Endothelial cell (in vitro differentiated cells): ENCODE results near the gene BEAN1. TPM values are rescaled to one million over a fixed set of nuclear protein-coding genes. Genes with fewer than 3 reads are reported as not detected.

Experiments used
- DNase-seq: peaks from one replicate; pipeline ENCODE4 v3.0.0; 2021; ENCODE audit warnings: low spot score
- H3K27ac Mint-ChIP-seq: one replicate; pipeline ENCODE4 v1.8.0; 2021; ENCODE audit warnings: mixed read lengths, inconsistent platforms; ENCODE audit not compliant: unreplicated experiment
- H3K27me3 Mint-ChIP-seq: one replicate; pipeline ENCODE4 v1.8.0; 2021; ENCODE audit warnings: mild to moderate bottlenecking, moderate library complexity, mixed read lengths, inconsistent platforms; ENCODE audit not compliant: unreplicated experiment
- H3K36me3 Mint-ChIP-seq: one replicate; pipeline ENCODE4 v1.8.0; 2021; ENCODE audit warnings: mild to moderate bottlenecking, low read depth, mixed read lengths, inconsistent platforms; ENCODE audit not compliant: unreplicated experiment
- H3K4me1 Mint-ChIP-seq: one replicate; pipeline ENCODE4 v1.8.0; 2021; ENCODE audit warnings: mild to moderate bottlenecking, mixed read lengths, inconsistent platforms; ENCODE audit not compliant: unreplicated experiment
- H3K4me3 Mint-ChIP-seq: one replicate; pipeline ENCODE4 v1.8.0; 2021; ENCODE audit warnings: mild to moderate bottlenecking, mixed read lengths, inconsistent platforms; ENCODE audit not compliant: unreplicated experiment
- H3K9me3 Mint-ChIP-seq: one replicate; pipeline ENCODE4 v1.8.0; 2021; ENCODE audit warnings: mixed read lengths, inconsistent platforms; ENCODE audit not compliant: unreplicated experiment
- total RNA-seq: library from RNA; stranded (reverse); fragmentation: NEBNext Ultra II Directional; extraction: Animal tissue kit (Norgen Biotek cat#: 25700); gene quantifications from one replicate; pipeline ENCODE4 v1.2.1, GENCODE V29; 2021; ENCODE audit not compliant: unreplicated experiment
- TF ChIP-seq, protein P1 (sequence below): fragments of 200-600 bp; sonication (generic); IDR thresholded peaks from one replicate; pipeline ENCODE4 v1.5.0; 2021; ENCODE audit warnings: antibody characterized with exemption; ENCODE audit not compliant: unreplicated experiment

Gene BEAN1
- total RNA-seq, 1 donor from 2014 or later: 0.49 TPM

DNA sequence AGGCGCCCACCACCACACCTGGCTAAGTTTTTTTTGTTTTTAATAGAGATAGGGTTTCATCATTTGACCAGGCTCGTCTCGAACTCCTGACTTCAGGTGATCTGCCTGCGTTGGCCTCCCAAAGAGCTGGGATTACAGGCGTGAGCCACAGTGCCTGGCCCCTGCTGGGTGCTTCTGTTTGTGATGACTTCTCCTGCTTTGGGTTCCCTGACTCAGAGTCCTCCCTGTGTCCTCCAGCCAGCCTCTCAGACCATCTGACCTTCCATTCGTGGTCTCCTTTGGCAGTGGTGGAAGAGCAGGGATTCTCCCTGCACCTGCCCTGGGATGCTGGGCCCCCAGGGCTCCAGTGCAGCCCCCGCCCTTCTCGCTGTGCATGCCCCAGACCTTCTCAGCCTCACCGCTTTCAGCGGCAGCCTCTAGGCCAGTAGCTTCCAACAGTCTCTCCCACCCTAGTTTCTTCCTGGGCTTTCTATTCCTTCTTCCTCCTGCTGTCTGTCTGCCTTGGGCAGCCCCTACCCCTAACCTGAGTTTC lies 13.2 kb downstream of the BEAN1 start:
- peaks cover 7% of the 10 kb centered on the region for H3K27me3 Mint-ChIP-seq
- H3K36me3 Mint-ChIP-seq: peaks cover under 1% of the 10 kb centered on the region
- DNase-seq: no peak
- H3K4me1 Mint-ChIP-seq: peaks cover 4% of the 10 kb centered on the region
- H3K27ac Mint-ChIP-seq: peak overlapping the region; percentile 39
- no peak overlapping the region for H3K4me3 Mint-ChIP-seq
- H3K9me3 Mint-ChIP-seq: no peaks in the 10 kb centered on the region
- TF ChIP-seq, protein P1, sequence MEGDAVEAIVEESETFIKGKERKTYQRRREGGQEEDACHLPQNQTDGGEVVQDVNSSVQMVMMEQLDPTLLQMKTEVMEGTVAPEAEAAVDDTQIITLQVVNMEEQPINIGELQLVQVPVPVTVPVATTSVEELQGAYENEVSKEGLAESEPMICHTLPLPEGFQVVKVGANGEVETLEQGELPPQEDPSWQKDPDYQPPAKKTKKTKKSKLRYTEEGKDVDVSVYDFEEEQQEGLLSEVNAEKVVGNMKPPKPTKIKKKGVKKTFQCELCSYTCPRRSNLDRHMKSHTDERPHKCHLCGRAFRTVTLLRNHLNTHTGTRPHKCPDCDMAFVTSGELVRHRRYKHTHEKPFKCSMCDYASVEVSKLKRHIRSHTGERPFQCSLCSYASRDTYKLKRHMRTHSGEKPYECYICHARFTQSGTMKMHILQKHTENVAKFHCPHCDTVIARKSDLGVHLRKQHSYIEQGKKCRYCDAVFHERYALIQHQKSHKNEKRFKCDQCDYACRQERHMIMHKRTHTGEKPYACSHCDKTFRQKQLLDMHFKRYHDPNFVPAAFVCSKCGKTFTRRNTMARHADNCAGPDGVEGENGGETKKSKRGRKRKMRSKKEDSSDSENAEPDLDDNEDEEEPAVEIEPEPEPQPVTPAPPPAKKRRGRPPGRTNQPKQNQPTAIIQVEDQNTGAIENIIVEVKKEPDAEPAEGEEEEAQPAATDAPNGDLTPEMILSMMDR: no peak

DNA sequence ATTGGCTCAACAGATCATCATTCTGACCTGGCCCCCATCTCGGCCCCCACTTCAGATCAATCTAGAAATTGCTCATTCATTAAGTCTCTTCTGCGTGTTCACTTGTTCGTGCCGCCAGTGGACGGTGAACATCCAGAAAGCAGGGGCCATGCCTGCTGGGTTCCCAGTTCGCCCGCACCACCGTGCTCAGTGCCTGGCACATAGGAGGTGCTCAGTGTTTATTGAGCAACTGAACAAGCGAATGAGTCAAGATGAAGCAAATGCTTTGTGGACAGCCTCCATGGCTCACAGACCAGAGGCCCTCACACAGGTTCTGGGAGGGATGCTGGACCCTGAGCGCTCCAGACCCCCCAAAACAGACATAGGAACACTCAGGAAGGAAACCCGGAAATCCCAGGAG lies 13.9 kb downstream of the BEAN1 start:
- H3K9me3 Mint-ChIP-seq: no peaks in the 10 kb centered on the region
- H3K4me3 Mint-ChIP-seq: no peak overlapping the region
- TF ChIP-seq, protein P1: no peak

DNA sequence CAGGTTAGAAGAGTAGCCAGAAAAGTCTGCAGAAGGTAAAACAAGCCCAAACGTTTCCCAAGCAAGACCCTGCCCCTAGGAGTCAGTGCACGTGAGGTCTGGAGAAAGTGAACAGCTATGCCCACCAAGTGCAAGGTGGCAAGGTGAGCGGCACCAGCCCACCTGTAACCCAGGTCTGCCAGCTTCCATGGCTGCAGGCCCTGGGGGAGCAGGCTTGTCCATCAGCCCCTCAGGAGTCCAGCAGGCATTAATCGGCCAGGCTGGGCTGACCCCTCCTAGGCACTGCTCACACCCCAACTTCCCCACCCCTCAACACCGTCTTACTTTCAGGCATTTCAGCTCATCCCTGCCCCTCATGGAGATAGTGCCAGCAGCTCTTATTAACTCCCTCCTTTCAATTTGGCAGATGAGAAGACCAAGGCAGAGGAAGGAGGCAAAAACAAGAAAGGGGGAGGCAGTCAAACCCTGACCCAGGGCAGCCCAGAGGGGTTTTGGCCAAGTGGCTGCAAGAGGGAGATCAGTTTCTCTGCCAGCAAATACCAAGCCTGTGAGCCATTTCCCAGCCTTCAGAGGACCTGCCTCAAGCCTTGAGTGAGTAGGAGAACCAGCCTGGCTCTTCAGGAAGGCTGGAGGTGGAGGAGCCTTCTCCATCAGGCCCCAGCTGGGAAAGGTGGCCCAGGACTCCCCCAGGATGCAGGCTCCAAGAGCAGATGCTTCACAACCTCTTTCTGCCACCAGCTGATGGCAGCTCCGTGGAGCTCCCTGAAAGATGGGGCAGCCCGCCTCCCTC lies 14.7 kb downstream of the BEAN1 start:
- H3K36me3 Mint-ChIP-seq: peaks cover 7% of the 10 kb centered on the region
- no peaks in the 10 kb centered on the region for H3K9me3 Mint-ChIP-seq
- H3K27ac Mint-ChIP-seq: no peak overlapping the region
- peaks cover 6% of the 10 kb centered on the region for H3K27me3 Mint-ChIP-seq
- no peak for DNase-seq
- H3K4me1 Mint-ChIP-seq: peaks cover 4% of the 10 kb centered on the region
- H3K4me3 Mint-ChIP-seq: no peak overlapping the region
- TF ChIP-seq, protein P1: no peak

More for the DNA sequence above, 13.9 kb downstream of the BEAN1 start:
- Mint-ChIP-seq H3K27me3 (peaks cover 6% of the 10 kb centered on the region), H3K36me3 (peaks cover 3% of the 10 kb centered on the region), H3K27ac (peak overlapping the region; percentile 39), H3K4me1 (peaks cover 4% of the 10 kb centered on the region)
- DNase-seq: no peak

DNA sequence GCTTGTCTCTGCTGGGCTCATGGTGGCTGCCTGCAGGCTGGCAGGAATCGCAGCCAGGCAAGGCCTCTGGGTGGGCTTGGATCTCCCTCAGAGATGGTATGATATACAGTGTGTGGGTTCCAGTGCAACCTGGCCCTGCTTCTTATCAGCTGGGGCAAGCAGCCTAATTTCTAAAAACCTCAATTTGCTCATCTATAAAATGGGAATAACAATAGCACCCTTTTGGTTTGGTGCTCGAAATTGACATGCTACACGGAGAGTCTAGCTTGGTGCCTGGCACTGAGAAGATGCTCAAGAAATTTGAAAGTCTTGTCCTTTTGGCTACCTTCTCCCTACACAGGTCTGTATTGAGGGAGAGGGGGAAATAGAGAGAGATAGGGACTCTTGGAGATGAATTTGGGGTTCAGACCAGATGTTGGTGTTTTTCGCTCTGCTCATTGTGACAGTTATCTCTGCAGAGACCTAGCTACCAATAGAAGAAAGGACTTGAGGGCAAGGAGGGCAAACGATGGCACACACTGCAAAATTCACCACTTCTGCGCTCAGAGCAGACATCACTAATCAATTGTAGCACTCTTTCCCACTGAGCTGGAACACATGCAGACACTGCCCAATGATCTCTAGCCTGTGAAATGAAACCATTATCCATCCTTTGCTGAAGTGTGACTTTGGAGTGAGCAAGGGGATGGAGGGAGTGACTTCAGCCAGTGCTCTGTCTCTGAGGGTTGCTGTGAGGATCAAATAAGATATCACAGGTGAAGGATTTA lies 15.6 kb downstream of the BEAN1 start:
- peaks cover 4% of the 10 kb centered on the region for H3K4me1 Mint-ChIP-seq
- peaks cover 6% of the 10 kb centered on the region for H3K27me3 Mint-ChIP-seq
- H3K27ac Mint-ChIP-seq: no peak overlapping the region
- peaks cover 7% of the 10 kb centered on the region for H3K36me3 Mint-ChIP-seq
- H3K4me3 Mint-ChIP-seq: no peak overlapping the region
- no peaks in the 10 kb centered on the region for H3K9me3 Mint-ChIP-seq
- TF ChIP-seq, protein P1: no peak
- DNase-seq: no peak
